SK-N-SH (cell line): ENCODE data around the gene RALBP1. TPM values are rescaled to one million over a fixed set of nuclear protein-coding genes. Genes with fewer than 3 reads are reported as not detected.

ENCODE experiments used
- CTCF ChIA-PET: fragments of 300-600, 350-600 bp; formaldehyde crosslinking; extraction: SDS; loops from one replicate; lab custom pipeline; 2021; lab: Yijun Ruan, JAX
- POLR2A ChIA-PET: fragments of 350-600 bp; sonication (Branson Sonifier 250); formaldehyde crosslinking; extraction: SDS; loops from one replicate; lab custom pipeline; 2020; ENCODE audit warnings: antibody characterized with exemption, inconsistent platforms; lab: Yijun Ruan, JAX
- DNase-seq: peaks from one replicate; pipeline ENCODE4 v3.0.0; 2012
- H2AFZ ChIP-seq: fragments of 200-600 bp; sonication (generic); 2 replicates; pipeline ENCODE4 v1.8.1; 2016; ENCODE audit warnings: antibody characterized with exemption, mild to moderate bottlenecking, low read depth
- H3F3A ChIP-seq: fragments of 200-600 bp; sonication (generic); replicated peaks from 2 replicates; pipeline ENCODE3; 2016; ENCODE audit warnings: antibody characterized with exemption, mild to moderate bottlenecking; ENCODE audit not compliant: insufficient read depth
- H3K27ac ChIP-seq, 2 experiments: fragments of 200-500 bp in 1 of 2; fragments of 200-600 bp in 1 of 2; sonication (Bioruptor generic) in 1 of 2; sonication (generic), shearing (Covaris generic) in 1 of 2; 2 replicates each; pipeline versions ENCODE4 v1.5.1 to v1.6.1; 2014 to 2016; ENCODE audit warnings: low read depth in 2 of 2, inconsistent platforms in 1 of 2, low read length in 1 of 2, mild to moderate bottlenecking in 1 of 2, mixed read lengths in 1 of 2
- H3K27me3 ChIP-seq: fragments of 200-600 bp; sonication (generic), shearing (Covaris generic); 2 replicates; pipeline ENCODE4 v1.6.1; 2016; ENCODE audit warnings: mixed run types; ENCODE audit not compliant: insufficient read depth
- H3K36me3 ChIP-seq, 2 experiments: fragments of 200-500 bp in 1 of 2; fragments of 200-600 bp in 1 of 2; sonication (Bioruptor generic) in 1 of 2; sonication (generic) in 1 of 2; replicated peaks in 1 of 2; 2 replicates each; pipeline versions ENCODE3 to v1.5.1; 2014 to 2016; ENCODE audit warnings: low read length in 1 of 2, mild to moderate bottlenecking in 1 of 2; ENCODE audit not compliant: insufficient read depth in 2 of 2, control insufficient read depth in 1 of 2
- H3K4me1 ChIP-seq, 2 experiments: fragments of 200-500 bp in 1 of 2; fragments of 200-600 bp in 1 of 2; sonication (Bioruptor generic) in 1 of 2; sonication (generic), shearing (Covaris generic) in 1 of 2; 2 replicates each; pipeline versions ENCODE4 v1.5.1 to v1.6.1; 2014 to 2016; ENCODE audit warnings: low read depth in 1 of 2, low read length in 1 of 2, mixed run types in 1 of 2; ENCODE audit not compliant: insufficient read depth in 2 of 2, control insufficient read depth in 1 of 2
- H3K4me2 ChIP-seq: fragments of 200-600 bp; sonication (generic), shearing (Covaris generic); 2 replicates; pipeline ENCODE4 v1.6.1; 2017; ENCODE audit warnings: mixed run types
- H3K4me3 ChIP-seq, 2 experiments: fragments of 200-500 bp in 1 of 2; fragments of 200-600 bp in 1 of 2; sonication (Bioruptor generic) in 1 of 2; sonication (generic), shearing (Covaris generic) in 1 of 2; 2 replicates each; pipeline versions ENCODE4 v1.5.1 to v1.8.1; 2014 to 2016; ENCODE audit warnings: low read depth in 2 of 2, inconsistent platforms in 1 of 2, low read length in 1 of 2, mild to moderate bottlenecking in 1 of 2, mixed read lengths in 1 of 2, moderate library complexity in 1 of 2
- H3K79me2 ChIP-seq: fragments of 200-600 bp; sonication (generic); 2 replicates; pipeline ENCODE4 v1.8.1; 2017; ENCODE audit warnings: mild to moderate bottlenecking; ENCODE audit not compliant: insufficient read depth
- H3K9ac ChIP-seq: fragments of 200-600 bp; sonication (generic); 2 replicates; pipeline ENCODE4 v1.6.1; 2017; ENCODE audit warnings: mixed run types
- H3K9me2 ChIP-seq: fragments of 200-600 bp; sonication (generic); 2 replicates; pipeline ENCODE4 v1.6.1; 2017; ENCODE audit warnings: mixed run types
- H3K9me3 ChIP-seq: fragments of 200-600 bp; sonication (generic); 2 replicates; pipeline ENCODE4 v1.6.1; 2017; ENCODE audit warnings: mixed run types, mild to moderate bottlenecking, moderate library complexity
- H4K20me1 ChIP-seq: fragments of 200-600 bp; sonication (generic); 2 replicates; pipeline ENCODE4 v1.6.1; 2017; ENCODE audit warnings: mild to moderate bottlenecking, mixed run types; ENCODE audit not compliant: insufficient read depth
- CHD2 ChIP-seq: fragments of 150-350 bp; IDR thresholded peaks from 2 replicates; pipeline ENCODE4 v1.6.1; 2018; ENCODE audit warnings: low read length; ENCODE audit not compliant: partially characterized antibody
- ELF1 ChIP-seq: IDR thresholded peaks from 2 replicates; pipeline ENCODE4 v1.4.0; 2012
- EZH2phosphoT487 ChIP-seq: fragments of 200-600 bp; sonication (generic); IDR thresholded peaks from 2 replicates; pipeline ENCODE4 v1.6.1; 2017; ENCODE audit warnings: low read depth, mixed run types, mild to moderate bottlenecking, antibody characterized with exemption, moderate library complexity, borderline replicate concordance
- FOXJ3 ChIP-seq: sonication (generic); formaldehyde crosslinking; IDR thresholded peaks from 2 replicates; pipeline ENCODE4 v1.5.1; 2020; ENCODE audit warnings: mild to moderate bottlenecking, missing genetic modification reagents
- GABPA ChIP-seq: IDR thresholded peaks from 2 replicates; pipeline ENCODE4 v1.4.0; 2012; ENCODE audit warnings: low read depth, mild to moderate bottlenecking
- MXI1 ChIP-seq: IDR thresholded peaks from 2 replicates; pipeline ENCODE4 v1.6.1; 2012; ENCODE audit warnings: mild to moderate bottlenecking, low read depth, low read length, improper control_type of control experiment
- NRF1 ChIP-seq: IDR thresholded peaks from 2 replicates; pipeline ENCODE4 v1.6.1; 2012; ENCODE audit warnings: low read depth, mild to moderate bottlenecking, low read length
- POLR2AphosphoS5 ChIP-seq: IDR thresholded peaks from 2 replicates; pipeline ENCODE4 v1.6.1; 2012; ENCODE audit warnings: low read depth, low read length
- RCOR1 ChIP-seq: fragments of 150-350 bp; IDR thresholded peaks from 2 replicates; pipeline ENCODE4 v1.6.1; 2017; ENCODE audit warnings: antibody characterized with exemption, low read length
- RFX5 ChIP-seq: IDR thresholded peaks from 2 replicates; pipeline ENCODE4 v1.6.1; 2012; ENCODE audit warnings: mild to moderate bottlenecking, improper control_type of control experiment, low read length
- RXRA ChIP-seq: IDR thresholded peaks from 2 replicates; pipeline ENCODE4 v1.4.0; 2012; ENCODE audit warnings: low read depth, mild to moderate bottlenecking, borderline replicate concordance
- TCF12 ChIP-seq: IDR thresholded peaks from 2 replicates; pipeline ENCODE4 v1.4.0; 2012
- TEAD4 ChIP-seq: IDR thresholded peaks from 2 replicates; pipeline ENCODE4 v1.4.0; 2012; ENCODE audit warnings: mild to moderate bottlenecking, borderline replicate concordance; ENCODE audit not compliant: insufficient read depth
- YY1 ChIP-seq: IDR thresholded peaks from 2 replicates; pipeline ENCODE4 v1.4.0; 2012; ENCODE audit warnings: low read depth, mild to moderate bottlenecking
- WGBS: methylation state at CpG from one replicate; pipeline ENCODE4 v1.1.6; 2017; ENCODE audit warnings: low lambda C conversion rate; 5-methylcytosine and 5-hydroxymethylcytosine counted together
- polyA plus RNA-seq, 3 experiments: library from polyadenylated mRNA; depleted of rRNA; stranded (reverse); fragments of >200 nt; gene quantifications; 2 replicates each; pipeline ENCODE4 v1.2.3, GENCODE V29; 2012
- TF ChIP-seq, protein P1 (sequence below): fragments of 200-600 bp; sonication (generic); IDR thresholded peaks from 2 replicates; pipeline ENCODE4 v1.6.1; 2017; ENCODE audit warnings: antibody characterized with exemption, mild to moderate bottlenecking, moderate library complexity
- TF ChIP-seq, protein P2 (sequence below): IDR thresholded peaks from 2 replicates; pipeline ENCODE4 v1.6.1; 2012; ENCODE audit warnings: mild to moderate bottlenecking, low read depth, low read length, moderate library complexity
- TF ChIP-seq, protein P3 (sequence below): IDR thresholded peaks from 2 replicates; pipeline ENCODE4 v1.4.0; 2012; ENCODE audit warnings: low read depth
- TF ChIP-seq, protein P4 (sequence below): IDR thresholded peaks from 2 replicates; pipeline ENCODE4 v1.4.0; 2012; ENCODE audit warnings: low read depth, borderline replicate concordance
- TF ChIP-seq, protein P5 (sequence below): IDR thresholded peaks from 2 replicates; pipeline ENCODE4 v1.4.0; 2012; ENCODE audit warnings: low read depth, borderline replicate concordance
- TF ChIP-seq, protein P6 (sequence below): IDR thresholded peaks from 2 replicates; pipeline ENCODE4; 2012
- TF ChIP-seq, protein P7 (sequence below): fragments of 150-350 bp; IDR thresholded peaks from 2 replicates; pipeline ENCODE4 v1.6.1; 2017; ENCODE audit warnings: antibody characterized with exemption, low read length, low read depth, borderline replicate concordance

The RALBP1 gene
- polyA plus RNA-seq, 1 of the 3 experiments (the other 2 are of a cell fraction) = 43.8 TPM

DNA sequence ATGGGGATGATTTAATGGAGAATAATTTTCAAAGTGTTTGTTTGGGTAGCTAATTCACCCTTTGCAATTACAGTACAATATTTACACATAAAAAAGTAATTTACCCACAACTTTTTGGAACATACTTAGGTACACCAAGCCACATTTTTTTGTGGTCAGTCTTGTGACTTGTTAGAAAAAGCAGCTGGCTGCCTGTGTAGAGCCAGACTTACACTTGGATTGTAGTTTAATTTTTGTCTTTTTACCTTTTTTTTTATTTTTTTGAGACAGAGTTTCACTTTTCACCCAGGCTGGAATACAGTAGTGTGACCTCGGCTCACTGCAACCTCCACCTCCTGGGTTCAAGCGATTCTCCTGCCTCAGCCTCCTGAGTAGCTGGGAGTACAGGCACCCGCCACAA lies 45.4 kb downstream of the RALBP1 start (continued):
- TF ChIP-seq, protein P1, sequence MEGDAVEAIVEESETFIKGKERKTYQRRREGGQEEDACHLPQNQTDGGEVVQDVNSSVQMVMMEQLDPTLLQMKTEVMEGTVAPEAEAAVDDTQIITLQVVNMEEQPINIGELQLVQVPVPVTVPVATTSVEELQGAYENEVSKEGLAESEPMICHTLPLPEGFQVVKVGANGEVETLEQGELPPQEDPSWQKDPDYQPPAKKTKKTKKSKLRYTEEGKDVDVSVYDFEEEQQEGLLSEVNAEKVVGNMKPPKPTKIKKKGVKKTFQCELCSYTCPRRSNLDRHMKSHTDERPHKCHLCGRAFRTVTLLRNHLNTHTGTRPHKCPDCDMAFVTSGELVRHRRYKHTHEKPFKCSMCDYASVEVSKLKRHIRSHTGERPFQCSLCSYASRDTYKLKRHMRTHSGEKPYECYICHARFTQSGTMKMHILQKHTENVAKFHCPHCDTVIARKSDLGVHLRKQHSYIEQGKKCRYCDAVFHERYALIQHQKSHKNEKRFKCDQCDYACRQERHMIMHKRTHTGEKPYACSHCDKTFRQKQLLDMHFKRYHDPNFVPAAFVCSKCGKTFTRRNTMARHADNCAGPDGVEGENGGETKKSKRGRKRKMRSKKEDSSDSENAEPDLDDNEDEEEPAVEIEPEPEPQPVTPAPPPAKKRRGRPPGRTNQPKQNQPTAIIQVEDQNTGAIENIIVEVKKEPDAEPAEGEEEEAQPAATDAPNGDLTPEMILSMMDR = no peak
- TF ChIP-seq, protein P2, sequence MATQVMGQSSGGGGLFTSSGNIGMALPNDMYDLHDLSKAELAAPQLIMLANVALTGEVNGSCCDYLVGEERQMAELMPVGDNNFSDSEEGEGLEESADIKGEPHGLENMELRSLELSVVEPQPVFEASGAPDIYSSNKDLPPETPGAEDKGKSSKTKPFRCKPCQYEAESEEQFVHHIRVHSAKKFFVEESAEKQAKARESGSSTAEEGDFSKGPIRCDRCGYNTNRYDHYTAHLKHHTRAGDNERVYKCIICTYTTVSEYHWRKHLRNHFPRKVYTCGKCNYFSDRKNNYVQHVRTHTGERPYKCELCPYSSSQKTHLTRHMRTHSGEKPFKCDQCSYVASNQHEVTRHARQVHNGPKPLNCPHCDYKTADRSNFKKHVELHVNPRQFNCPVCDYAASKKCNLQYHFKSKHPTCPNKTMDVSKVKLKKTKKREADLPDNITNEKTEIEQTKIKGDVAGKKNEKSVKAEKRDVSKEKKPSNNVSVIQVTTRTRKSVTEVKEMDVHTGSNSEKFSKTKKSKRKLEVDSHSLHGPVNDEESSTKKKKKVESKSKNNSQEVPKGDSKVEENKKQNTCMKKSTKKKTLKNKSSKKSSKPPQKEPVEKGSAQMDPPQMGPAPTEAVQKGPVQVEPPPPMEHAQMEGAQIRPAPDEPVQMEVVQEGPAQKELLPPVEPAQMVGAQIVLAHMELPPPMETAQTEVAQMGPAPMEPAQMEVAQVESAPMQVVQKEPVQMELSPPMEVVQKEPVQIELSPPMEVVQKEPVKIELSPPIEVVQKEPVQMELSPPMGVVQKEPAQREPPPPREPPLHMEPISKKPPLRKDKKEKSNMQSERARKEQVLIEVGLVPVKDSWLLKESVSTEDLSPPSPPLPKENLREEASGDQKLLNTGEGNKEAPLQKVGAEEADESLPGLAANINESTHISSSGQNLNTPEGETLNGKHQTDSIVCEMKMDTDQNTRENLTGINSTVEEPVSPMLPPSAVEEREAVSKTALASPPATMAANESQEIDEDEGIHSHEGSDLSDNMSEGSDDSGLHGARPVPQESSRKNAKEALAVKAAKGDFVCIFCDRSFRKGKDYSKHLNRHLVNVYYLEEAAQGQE = no peak
- TF ChIP-seq TEAD4 (no peak), FOXJ3 (CRISPR knock-in tag) (no peak), YY1 (no peak), ELF1 (no peak), RXRA (no peak), POLR2AphosphoS5 (no peak)
- TF ChIP-seq, protein P3, sequence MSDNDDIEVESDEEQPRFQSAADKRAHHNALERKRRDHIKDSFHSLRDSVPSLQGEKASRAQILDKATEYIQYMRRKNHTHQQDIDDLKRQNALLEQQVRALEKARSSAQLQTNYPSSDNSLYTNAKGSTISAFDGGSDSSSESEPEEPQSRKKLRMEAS = no peak
- TF ChIP-seq, protein P4, sequence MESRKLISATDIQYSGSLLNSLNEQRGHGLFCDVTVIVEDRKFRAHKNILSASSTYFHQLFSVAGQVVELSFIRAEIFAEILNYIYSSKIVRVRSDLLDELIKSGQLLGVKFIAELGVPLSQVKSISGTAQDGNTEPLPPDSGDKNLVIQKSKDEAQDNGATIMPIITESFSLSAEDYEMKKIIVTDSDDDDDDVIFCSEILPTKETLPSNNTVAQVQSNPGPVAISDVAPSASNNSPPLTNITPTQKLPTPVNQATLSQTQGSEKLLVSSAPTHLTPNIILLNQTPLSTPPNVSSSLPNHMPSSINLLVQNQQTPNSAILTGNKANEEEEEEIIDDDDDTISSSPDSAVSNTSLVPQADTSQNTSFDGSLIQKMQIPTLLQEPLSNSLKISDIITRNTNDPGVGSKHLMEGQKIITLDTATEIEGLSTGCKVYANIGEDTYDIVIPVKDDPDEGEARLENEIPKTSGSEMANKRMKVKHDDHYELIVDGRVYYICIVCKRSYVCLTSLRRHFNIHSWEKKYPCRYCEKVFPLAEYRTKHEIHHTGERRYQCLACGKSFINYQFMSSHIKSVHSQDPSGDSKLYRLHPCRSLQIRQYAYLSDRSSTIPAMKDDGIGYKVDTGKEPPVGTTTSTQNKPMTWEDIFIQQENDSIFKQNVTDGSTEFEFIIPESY = no peak
- TF ChIP-seq, all 33 proteins: peak for 0

DNA sequence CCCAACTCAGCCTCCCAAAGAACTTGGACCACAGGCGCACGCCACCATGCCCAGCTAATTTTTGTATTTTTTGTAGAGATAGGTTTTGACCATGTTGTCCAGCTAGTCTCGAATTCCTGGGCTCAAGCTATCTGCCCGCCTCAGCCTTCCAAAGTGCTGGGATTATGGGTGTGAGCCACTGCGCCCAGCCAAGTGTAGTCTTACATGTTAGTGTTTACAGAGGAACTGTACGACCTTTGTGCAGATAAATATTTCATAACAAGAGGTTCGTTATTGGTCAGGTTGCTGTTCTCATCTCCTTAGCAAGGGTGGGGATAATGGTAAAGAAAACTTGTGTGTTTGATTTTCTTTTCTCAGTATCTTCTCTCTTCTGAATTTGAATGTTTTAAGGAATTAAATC lies 46.5 kb downstream of the RALBP1 start:
- H3K36me3 ChIP-seq = peaks cover 19 to 45% of the 10 kb centered on the region in 2 experiments
- H3K4me3 ChIP-seq = no peak overlapping the region
- ChIA-PET POLR2A (no interaction called here), CTCF (interaction anchor here (1.1 to 1.6 kb wide), 2 partner anchors 10 to 448 kb away, joined by 3 to 4 read pairs; no protein-coding TSS in a partner anchor)
- H3K9me3 ChIP-seq = no peaks in the 10 kb centered on the region
- H3F3A ChIP-seq = peaks cover 8% of the 10 kb centered on the region
- H3K4me2 ChIP-seq = no peak overlapping the region
- 97% methylated on average over 7 of the region's 7 CpGs for WGBS
- H3K4me1 ChIP-seq = peaks cover 0 to 9% of the 10 kb centered on the region in 2 experiments; a peak in 2 of 4 replicates
- no peak overlapping the region for H2AFZ ChIP-seq
- DNase-seq = no peak
- no peaks in the 10 kb centered on the region for H3K27me3 ChIP-seq
- H3K9me2 ChIP-seq = no peaks in the 10 kb centered on the region
- peaks cover 25% of the 10 kb centered on the region for H3K79me2 ChIP-seq
- peaks cover under 1% of the 10 kb centered on the region; the same call in 1 of the 2 replicates for H4K20me1 ChIP-seq
- H3K9ac ChIP-seq = no peak overlapping the region
- no peak overlapping the region for H3K27ac ChIP-seq
- no peak for TF ChIP-seq RFX5
- TF ChIP-seq RCOR1 = no peak
- TF ChIP-seq, protein P5, sequence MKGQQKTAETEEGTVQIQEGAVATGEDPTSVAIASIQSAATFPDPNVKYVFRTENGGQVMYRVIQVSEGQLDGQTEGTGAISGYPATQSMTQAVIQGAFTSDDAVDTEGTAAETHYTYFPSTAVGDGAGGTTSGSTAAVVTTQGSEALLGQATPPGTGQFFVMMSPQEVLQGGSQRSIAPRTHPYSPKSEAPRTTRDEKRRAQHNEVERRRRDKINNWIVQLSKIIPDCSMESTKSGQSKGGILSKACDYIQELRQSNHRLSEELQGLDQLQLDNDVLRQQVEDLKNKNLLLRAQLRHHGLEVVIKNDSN = no peak
- TF ChIP-seq MXI1 = no peak
- TF ChIP-seq TCF12 = no peak
- no peak for TF ChIP-seq EZH2phosphoT487
- TF ChIP-seq NRF1 = no peak
- TF ChIP-seq, protein P6, sequence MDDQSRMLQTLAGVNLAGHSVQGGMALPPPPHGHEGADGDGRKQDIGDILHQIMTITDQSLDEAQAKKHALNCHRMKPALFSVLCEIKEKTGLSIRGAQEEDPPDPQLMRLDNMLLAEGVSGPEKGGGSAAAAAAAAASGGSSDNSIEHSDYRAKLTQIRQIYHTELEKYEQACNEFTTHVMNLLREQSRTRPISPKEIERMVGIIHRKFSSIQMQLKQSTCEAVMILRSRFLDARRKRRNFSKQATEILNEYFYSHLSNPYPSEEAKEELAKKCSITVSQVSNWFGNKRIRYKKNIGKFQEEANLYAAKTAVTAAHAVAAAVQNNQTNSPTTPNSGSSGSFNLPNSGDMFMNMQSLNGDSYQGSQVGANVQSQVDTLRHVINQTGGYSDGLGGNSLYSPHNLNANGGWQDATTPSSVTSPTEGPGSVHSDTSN = no peak
- no peak for TF ChIP-seq CHD2
- TF ChIP-seq, protein P7, sequence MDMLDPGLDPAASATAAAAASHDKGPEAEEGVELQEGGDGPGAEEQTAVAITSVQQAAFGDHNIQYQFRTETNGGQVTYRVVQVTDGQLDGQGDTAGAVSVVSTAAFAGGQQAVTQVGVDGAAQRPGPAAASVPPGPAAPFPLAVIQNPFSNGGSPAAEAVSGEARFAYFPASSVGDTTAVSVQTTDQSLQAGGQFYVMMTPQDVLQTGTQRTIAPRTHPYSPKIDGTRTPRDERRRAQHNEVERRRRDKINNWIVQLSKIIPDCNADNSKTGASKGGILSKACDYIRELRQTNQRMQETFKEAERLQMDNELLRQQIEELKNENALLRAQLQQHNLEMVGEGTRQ = no peak
- no peak for TF ChIP-seq RXRA
- TF ChIP-seq GABPA = no peak
